BLaER1 treated with 17β-estradiol and CSF1 and Interleukin-3, amounts not matched to agents 10 nM and 100 nM (cell line): ENCODE results near the gene PRPF8.

Experiments used
- H3K27ac ChIP-seq, 11 experiments: shearing (Covaris generic); formaldehyde crosslinking; 2 replicates each; pipeline ENCODE4 v1.8.1; 2022
- H3K27me3 ChIP-seq, 11 experiments: shearing (Covaris generic); formaldehyde crosslinking; 2 replicates each; pipeline ENCODE4 v1.8.1; 2022
- H3K36me3 ChIP-seq, 11 experiments: shearing (Covaris generic); formaldehyde crosslinking; 2 replicates each; pipeline ENCODE4 v1.8.1; 2022
- H3K4me1 ChIP-seq, 10 experiments: shearing (Covaris generic); formaldehyde crosslinking; 2 replicates each; pipeline ENCODE4 v1.8.1; 2022
- H3K4me2 ChIP-seq, 11 experiments: shearing (Covaris generic); formaldehyde crosslinking; 2 replicates each; pipeline ENCODE4 v1.8.1; 2022
- H3K4me3 ChIP-seq, 10 experiments: shearing (Covaris generic); formaldehyde crosslinking; 2 replicates each; pipeline ENCODE4 v1.8.1; 2022
- H3K9ac ChIP-seq, 11 experiments: shearing (Covaris generic); formaldehyde crosslinking; 2 replicates each; pipeline ENCODE4 v1.8.1; 2022
- H3K9me3 ChIP-seq, 11 experiments: shearing (Covaris generic); formaldehyde crosslinking; replicated peaks in 1 of 11; 2 replicates each; pipeline ENCODE4 v1.8.1; 2022
- H4K20me1 ChIP-seq, 11 experiments: shearing (Covaris generic); formaldehyde crosslinking; 2 replicates each; pipeline ENCODE4 v1.8.1; 2022
- Cebpa-rat ChIP-seq, 11 experiments: shearing (Covaris generic); IDR thresholded peaks; 2 replicates each; pipeline ENCODE4 v1.8.1; 2022

PRPF8 gene

DNA sequence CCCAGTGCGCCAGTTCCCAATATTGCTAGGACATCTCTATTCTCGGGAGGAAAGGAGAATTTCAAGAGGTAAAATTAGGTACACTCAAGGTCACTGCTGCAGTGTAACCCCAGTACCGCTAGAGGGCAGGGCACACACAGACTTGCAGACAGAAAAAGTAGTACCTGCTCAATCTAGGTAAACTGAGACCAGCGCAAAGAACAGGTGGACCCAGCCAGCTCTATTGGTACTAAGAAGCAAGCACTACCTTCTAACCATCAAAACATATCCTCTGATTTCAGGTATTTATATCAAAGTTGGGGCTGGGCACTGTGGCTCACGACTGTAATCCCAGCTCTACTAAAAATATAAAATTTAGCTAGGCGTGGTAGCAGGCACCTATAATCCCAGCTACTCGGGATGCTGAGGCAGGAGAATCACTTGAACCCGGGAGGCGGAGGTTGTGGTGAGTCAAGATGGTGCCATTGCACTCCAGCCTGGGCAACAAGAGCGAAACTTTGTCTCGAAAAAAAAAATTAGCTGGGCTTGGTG, 36.3 kb upstream of the PRPF8 start:
- Histone ChIP-seq H3K27ac (peak overlapping the region in 10 of 11 experiments; percentile 37 to 99 (median 94); a peak in 12 of 22 replicates), H3K9me3 (no peaks in the 10 kb centered on the region), H3K36me3 (peaks cover 0 to 4% (median 2%) of the 10 kb centered on the region in 11 experiments; a peak in 13 of 22 replicates), H4K20me1 (peaks cover 0 to 7% (median 3%) of the 10 kb centered on the region in 11 experiments; a peak in 6 of 22 replicates), H3K9ac (peak overlapping the region in 6 of 11 experiments; percentile 25 to 45 (median 36); a peak in 5 of 22 replicates), H3K4me3 (no peak overlapping the region), H3K4me2 (peak overlapping the region in 10 of 11 experiments; percentile 18 to 100 (median 72); a peak in 15 of 22 replicates), H3K27me3 (peaks cover 0 to 1% (median 0%) of the 10 kb centered on the region in 11 experiments; a peak in 3 of 22 replicates), H3K4me1 (peaks cover 56 to 75% (median 68%) of the 10 kb centered on the region in 10 experiments)
- no peak for TF ChIP-seq Cebpa-rat (IDR thresholded peaks at IDR 0.05)

DNA sequence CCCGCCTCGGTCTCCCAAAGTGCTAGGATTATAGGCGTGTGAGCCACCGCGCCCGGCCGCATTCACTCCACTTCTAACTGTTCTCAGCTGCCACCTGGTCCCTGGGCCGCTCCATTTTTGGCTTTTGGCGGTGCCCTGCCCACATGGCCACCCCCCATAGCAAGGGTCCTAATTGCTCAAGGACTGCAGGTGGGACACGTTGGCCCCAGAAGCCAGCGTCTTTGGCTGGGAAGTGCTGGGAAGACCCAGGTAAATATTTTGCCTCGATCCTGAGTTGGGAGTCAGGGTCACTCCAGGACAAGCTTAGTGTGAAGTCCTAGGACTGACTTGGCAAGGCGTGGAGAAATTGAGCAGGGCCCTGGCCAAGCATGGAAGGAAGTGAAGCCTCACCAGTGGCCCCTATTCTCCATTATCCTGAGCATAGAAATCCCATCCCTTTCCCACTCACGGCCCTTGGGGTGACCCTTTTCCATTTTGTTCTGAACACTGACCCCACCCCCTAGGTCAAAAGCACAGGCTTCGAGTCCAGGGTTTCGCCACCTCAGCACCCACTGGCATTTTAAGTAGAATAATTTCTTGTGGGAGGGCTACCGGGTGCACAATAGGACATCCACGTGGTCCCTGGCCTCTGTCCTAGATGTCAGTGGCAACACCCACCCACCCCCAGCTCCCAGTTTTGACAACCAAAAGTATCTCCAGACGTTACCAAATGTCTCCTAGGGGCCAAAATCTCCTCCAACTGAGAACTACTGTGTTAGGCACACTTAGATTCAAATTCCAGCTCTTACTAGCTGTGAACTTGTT, 33.9 kb upstream of the PRPF8 start:
- Histone ChIP-seq H3K36me3 (peaks cover 0 to 15% (median 1%) of the 10 kb centered on the region in 11 experiments; a peak in 10 of 22 replicates), H3K27ac (peak overlapping the region; percentile 93 to 99 (median 99)), H3K9me3 (no peaks in the 10 kb centered on the region), H3K9ac (peak overlapping the region; percentile 89 to 99 (median 96); a peak in 20 of 22 replicates), H3K4me3 (peak overlapping the region in 4 of 10 experiments; percentile 69 to 86 (median 74); a peak in 8 of 20 replicates), H3K4me2 (peak overlapping the region; percentile 87 to 100 (median 98)), H3K27me3 (peaks cover 9 to 25% (median 22%) of the 10 kb centered on the region in 11 experiments), H3K4me1 (peaks cover 50 to 74% (median 67%) of the 10 kb centered on the region in 10 experiments), H4K20me1 (peaks cover 14 to 24% (median 18%) of the 10 kb centered on the region in 11 experiments; a peak in 20 of 22 replicates)
- TF ChIP-seq Cebpa-rat (IDR thresholded peaks at IDR 0.05) = no peak

DNA sequence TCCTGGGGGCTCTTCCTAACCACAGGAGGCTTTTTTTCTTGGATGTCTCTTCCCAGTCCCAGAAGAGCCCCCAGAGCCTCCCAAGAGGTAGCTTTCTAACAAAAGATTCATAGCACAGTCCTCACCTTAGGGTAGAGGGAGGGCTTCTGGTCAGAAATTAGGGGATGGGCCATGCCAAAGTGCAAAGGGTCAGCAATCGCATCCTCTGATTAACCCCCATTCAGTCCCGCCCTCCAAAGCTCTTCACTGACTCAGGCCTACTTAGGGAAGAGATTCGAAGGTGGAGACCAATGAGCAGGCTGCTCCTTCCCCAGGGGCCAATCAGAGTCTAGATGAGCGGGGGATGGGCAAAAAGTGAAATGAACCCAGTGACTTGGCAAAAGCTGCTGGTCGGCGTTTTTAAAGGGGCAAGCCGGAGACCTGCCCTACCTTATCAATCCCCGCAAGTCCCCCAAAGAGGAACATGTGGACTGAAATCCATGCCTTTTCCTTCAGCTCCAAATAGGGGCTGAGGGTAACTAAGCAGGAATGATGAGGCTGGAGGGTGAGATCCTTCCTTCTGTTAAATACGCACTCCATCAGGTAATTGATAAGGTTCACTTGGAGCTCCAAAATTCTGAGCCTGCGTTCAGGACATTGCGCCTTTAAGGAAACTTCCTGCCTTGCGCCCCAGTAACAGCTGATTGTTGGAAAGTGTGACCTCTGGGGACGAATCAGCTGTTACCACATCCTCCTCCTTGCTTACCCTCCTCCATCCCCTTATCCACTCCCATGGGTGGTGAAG, 32.4 kb upstream of the PRPF8 start:
- H3K27ac ChIP-seq = peak overlapping the region; percentile 93 to 99 (median 99)
- TF ChIP-seq Cebpa-rat (IDR thresholded peaks at IDR 0.05) = no peak
- H3K4me1 ChIP-seq = peaks cover 39 to 65% (median 59%) of the 10 kb centered on the region in 10 experiments
- peak overlapping the region; percentile 62 to 86 (median 70) for H3K4me3 ChIP-seq
- peaks cover 0 to 30% (median 16%) of the 10 kb centered on the region in 11 experiments; a peak in 13 of 22 replicates for H3K36me3 ChIP-seq
- no peaks in the 10 kb centered on the region; a peak in 1 of 22 replicates for H3K9me3 ChIP-seq
- peaks cover 24 to 39% (median 37%) of the 10 kb centered on the region in 11 experiments for H3K27me3 ChIP-seq
- peaks cover 27 to 39% (median 32%) of the 10 kb centered on the region in 11 experiments for H4K20me1 ChIP-seq
- H3K9ac ChIP-seq = peak overlapping the region; percentile 89 to 99 (median 96)
- peak overlapping the region; percentile 87 to 100 (median 98) for H3K4me2 ChIP-seq

DNA sequence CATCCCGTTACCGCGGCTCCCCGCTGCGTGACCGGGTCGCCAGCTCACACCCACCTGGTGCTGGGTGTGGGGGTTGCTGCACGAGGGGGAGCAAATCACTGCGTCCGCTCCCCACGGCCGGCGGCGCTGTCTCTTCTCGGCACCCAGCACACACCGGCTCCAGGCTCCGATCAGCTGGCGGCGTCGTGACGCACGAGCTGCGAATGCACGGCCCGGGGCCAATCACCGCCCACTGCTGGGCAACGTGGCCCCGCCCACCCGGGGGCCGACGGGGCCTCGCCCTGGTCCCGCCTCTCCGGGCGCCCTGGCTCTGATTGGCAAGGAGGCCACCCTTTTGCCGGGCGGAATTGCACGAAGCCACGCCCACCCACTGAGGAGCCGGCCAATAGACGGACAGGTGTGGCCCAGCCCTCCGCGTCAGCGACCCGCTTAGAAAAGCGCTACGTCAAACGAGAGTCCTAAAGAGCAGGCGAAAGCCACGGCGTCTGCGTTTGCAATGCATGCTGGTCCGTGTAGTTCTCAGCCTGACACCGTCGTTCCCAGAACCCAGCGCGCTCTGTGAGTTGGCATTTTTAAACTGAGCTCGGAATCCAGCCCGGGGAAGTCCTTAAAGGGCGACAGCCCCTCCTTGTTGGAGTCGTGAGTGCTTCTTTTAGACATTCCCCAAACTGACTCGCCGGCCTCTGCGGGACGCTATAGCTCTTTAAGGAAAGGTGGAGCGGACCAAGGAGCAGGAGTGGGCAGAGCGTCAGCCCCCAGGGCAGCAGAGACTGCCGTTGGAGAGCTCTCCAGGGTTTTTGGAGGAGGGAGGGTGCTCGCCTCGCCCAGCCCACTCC, 31.6 kb upstream of the PRPF8 start:
- Histone ChIP-seq H3K4me3 (peak overlapping the region; percentile 62 to 91 (median 76)), H3K27ac (peak overlapping the region; percentile 93 to 99 (median 99)), H3K4me2 (peak overlapping the region; percentile 80 to 99 (median 98)), H3K27me3 (peaks cover 31 to 47% (median 45%) of the 10 kb centered on the region in 11 experiments), H3K4me1 (peaks cover 32 to 59% (median 51%) of the 10 kb centered on the region in 10 experiments), H3K9ac (peak overlapping the region; percentile 89 to 99 (median 96)), H3K36me3 (peaks cover 0 to 38% (median 18%) of the 10 kb centered on the region in 11 experiments; a peak in 13 of 22 replicates), H3K9me3 (no peaks in the 10 kb centered on the region; a peak in 1 of 22 replicates), H4K20me1 (peaks cover 27 to 47% (median 39%) of the 10 kb centered on the region in 11 experiments)
- TF ChIP-seq Cebpa-rat (IDR thresholded peaks at IDR 0.05) = no peak

- TF ChIP-seq Cebpa-rat (IDR thresholded peaks at IDR 0.05) = no peak
- H4K20me1 ChIP-seq = peaks cover 32 to 52% (median 44%) of the 10 kb centered on the region in 11 experiments
- peaks cover 35 to 53% (median 51%) of the 10 kb centered on the region in 11 experiments for H3K27me3 ChIP-seq
- H3K4me2 ChIP-seq = peak overlapping the region; percentile 84 to 100 (median 96)
- H3K9ac ChIP-seq = peak overlapping the region; percentile 63 to 94 (median 80); a peak in 21 of 22 replicates
- peak overlapping the region; percentile 60 to 91 (median 76) for H3K4me3 ChIP-seq
- peaks cover 0 to 43% (median 18%) of the 10 kb centered on the region in 11 experiments; a peak in 13 of 22 replicates for H3K36me3 ChIP-seq
- H3K4me1 ChIP-seq = peaks cover 26 to 59% (median 46%) of the 10 kb centered on the region in 10 experiments
- H3K27ac ChIP-seq = peak overlapping the region in 9 of 11 experiments; percentile 31 to 82 (median 64); a peak in 16 of 22 replicates
- H3K9me3 ChIP-seq = no peaks in the 10 kb centered on the region; a peak in 1 of 22 replicates
Measured at GRCh38 chr17:1715803-1716075, 31.1 kb upstream of the PRPF8 start.

- Histone ChIP-seq H3K4me1 (peaks cover 27 to 59% (median 45%) of the 10 kb centered on the region in 10 experiments), H3K9ac (peak overlapping the region; percentile 63 to 94 (median 80); a peak in 21 of 22 replicates), H3K9me3 (no peaks in the 10 kb centered on the region; a peak in 1 of 22 replicates), H3K4me2 (peak overlapping the region; percentile 84 to 100 (median 96)), H3K27me3 (peaks cover 40 to 58% (median 56%) of the 10 kb centered on the region in 11 experiments), H3K27ac (peak overlapping the region in 9 of 11 experiments; percentile 31 to 82 (median 64); a peak in 14 of 22 replicates), H4K20me1 (peaks cover 34 to 58% (median 49%) of the 10 kb centered on the region in 11 experiments), H3K4me3 (peak overlapping the region; percentile 60 to 91 (median 76)), H3K36me3 (peaks cover 0 to 43% (median 18%) of the 10 kb centered on the region in 11 experiments; a peak in 13 of 22 replicates)
- no peak for TF ChIP-seq Cebpa-rat (IDR thresholded peaks at IDR 0.05)
Measured at GRCh38 chr17:1714980-1715802, 30.5 kb upstream of the PRPF8 start.
